GF-D8 (cell line): ENCODE results near the gene IL36B.

ENCODE experiments used
- DNase-seq: peaks from one replicate; lab custom pipeline; 2025; lab: John Stamatoyannopoulos, UW

Gene IL36B

DNA sequence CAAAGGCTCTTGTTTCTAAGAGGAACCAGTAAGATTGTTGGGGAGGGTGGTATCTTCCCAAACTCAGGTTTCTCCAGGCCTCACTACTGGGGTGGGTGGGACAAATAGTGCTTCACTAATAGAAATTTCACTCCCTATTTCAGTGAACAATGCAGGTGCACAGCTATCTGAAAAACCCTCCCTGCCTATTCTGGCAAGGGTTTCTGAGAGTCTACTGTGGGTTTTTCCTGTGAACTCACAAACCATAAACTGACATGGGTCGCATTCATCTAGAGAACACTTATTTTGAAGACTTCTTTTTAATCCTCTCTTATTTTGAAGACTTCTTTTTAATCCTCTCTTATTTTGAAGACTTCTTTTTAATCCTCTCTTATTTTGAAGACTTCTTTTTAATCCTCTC is 43.0 kb downstream of the IL36B start:
- no peak for DNase-seq

DNA sequence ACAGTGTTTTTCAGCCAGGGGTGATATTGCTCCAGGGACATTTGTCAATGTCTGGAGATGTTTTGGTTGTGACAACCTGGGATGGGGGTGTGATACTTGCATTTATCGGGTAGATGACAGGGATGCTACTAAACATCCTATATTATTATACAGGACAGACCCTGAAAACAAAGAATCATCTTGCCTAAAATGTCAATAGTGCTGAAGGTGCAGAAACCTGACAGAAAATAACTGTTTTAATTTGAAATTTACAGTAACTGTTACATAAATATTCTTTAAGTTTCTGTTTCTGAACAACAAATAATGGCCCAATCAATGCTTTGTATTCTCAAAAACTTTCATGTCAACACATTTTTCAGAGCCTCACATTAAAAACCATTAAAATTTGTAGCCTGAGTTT is 45.4 kb downstream of the IL36B start:
- DNase-seq: no peak

DNA sequence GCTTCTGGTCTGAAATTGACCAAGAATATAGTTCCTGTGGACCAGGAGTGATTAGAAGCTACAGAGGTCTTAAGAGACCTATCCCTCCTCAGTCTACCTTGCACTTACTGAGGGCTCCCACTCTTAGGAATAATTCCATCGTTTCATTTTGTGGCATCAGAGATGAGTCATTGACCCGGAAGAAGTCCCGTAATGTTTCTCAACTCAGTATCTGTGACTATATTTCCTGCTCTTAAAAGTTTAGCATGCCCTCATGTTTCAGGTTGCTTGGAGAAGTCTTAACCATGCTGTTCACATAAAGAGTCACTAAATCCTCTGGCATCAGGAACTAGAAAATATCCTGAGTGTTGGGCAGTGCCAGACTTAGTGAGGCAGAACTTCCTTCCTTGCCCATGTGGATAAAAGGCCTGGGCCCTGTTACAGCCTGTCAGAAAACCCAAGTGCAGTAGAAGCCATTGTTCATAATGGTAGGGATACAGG is 47.6 kb downstream of the IL36B start, which contains the start of gene IL36A:
Gene IL36A (plus strand): TSS at position 430 of the 480 bp plus-strand sequence. CDS start 413 bp downstream, outside the sequence.
- DNase-seq: no peak

GRCh38 chr2:113002677-113003076 is 50.0 kb downstream of the IL36B start:
- DNase-seq: no peak

DNA sequence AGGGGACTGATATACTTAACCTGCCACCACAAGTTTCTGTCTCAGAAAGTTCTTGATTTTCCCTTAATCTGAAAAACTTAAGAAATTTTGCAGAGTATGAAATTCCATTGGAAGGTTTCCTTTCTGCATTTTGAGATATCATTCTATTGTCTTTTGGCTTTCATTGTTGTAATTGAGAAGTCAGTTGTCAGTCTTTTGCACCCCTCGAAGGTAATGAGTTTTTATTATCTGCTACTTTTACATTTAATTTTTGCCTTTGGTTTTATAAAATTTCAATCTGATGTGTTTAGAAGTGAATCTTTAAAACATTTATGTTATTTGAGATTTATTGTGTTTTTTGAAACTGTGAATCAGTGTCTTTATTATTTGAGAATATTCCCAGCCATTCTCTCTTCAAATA is 52.2 kb downstream of the IL36B start:
- no peak for DNase-seq

DNA sequence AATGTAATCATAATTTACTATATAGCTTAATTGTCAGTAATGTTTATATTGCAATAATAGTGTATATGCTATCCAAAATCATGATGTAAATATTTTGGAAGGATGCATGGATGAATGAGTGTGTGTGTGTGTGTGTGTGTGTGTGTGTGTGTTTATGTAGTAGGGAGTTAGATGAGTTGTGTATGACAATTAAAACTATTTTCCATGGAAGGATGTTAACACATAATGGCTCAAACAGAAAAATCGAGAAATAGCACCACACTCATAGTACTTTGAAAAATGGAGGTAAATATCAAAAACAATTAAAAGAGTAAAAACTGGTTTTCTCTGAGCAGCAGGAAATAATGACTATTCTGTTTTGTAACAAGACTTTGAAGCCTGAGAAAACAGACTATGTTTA is 55.5 kb downstream of the IL36B start:
- DNase-seq: no peak

DNA sequence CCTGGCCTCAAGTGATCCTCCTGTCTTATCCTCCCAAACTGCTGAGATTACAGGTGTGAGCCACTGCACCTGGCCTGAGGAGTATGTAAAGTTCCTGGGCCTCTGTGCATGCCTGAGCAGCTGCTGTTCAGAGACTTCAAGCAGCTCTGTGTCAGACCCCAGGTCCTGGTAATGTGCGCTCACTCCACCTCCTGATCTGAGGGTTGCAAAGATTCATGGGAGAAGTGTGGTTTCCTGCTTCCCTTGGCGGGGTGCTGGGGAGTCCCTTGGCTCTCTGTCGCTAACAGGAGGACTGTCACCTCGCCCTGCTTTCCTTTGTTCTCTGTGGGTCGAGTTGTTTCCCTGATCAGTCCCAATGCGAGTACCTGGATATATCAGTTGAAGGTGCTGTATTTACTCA is 56.0 kb downstream of the IL36B start:
- DNase-seq: no peak

GRCh38 chr2:112995346-112995920 is 57.2 kb downstream of the IL36B start:
- no peak for DNase-seq

DNA sequence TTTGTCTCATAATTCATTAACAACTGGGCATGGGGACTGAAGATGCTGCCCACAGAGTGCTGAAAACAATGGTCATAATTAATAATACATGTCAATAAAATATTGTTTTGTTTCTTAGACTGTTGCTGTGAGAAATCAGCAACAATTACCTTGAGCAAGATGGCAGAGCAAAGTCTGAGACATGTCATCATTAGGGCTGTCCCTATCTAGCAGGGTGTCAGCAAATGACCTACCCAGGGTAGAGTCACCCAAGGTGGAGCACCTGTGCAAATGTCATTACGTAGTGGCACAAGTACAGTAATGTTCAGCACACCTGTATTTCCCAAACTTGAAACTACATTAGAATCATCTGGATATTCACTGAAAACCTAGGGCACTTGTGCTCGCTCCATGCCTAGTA is 58.0 kb downstream of the IL36B start:
- no peak for DNase-seq

GRCh38 chr2:112993831-112994230 is 58.8 kb downstream of the IL36B start:
- no peak for DNase-seq

- DNase-seq: no peak
Measured at GRCh38 chr2:112989611-112990010, 63.1 kb downstream of the IL36B start.

GRCh38 chr2:112985090-112985489 is 67.6 kb downstream of the IL36B start:
- no peak for DNase-seq

DNA sequence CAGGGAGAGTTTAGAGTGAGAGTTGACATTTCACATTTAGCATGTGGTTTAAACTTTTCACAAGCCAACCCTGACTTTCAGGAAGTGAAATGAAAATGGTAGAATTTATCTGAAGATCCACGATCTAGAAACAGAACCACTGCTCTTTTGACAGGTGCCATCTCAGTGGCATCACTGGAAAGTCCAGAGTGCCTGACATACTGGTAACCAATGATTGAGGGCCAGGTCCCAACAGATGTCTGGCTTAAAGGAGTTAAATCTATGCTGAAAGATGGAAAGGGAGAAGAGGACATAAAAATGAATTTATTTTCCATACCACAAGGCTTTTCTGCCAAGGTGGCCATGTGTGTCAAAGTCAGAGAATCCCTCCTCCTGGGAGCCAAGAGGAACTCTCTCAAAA is 72.1 kb downstream of the IL36B start:
- no peak for DNase-seq

GRCh38 chr2:112979731-112980130 is 72.9 kb downstream of the IL36B start:
- no peak for DNase-seq

DNA sequence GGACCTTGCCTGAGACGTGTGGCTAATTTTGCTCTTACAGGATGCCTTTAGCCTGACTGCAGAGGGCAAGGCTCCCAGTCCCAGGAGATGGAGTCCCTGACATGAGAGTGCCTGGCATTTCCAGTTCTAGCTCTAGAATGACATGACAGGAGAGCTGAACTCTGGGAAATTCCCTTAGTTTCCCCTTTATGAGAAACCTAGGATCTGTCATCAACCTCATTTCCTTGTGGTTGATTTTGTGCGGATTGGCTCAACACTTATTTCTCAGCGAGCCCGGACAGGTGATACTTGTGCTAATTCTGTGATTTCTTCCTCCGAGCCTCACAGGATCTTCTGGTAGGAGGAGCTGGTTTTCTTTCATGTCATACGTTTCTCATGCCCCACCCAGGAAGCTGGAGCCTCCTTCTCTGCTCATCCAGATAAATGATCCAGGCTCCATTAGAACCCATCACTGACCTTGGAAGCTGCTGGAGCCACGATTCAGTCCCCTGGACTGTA is 75.1 kb downstream of the IL36B start, which contains the start of gene IL36G:
Gene IL36G (plus strand): TSS at position 448 of the 498 bp plus-strand sequence. CDS start 633 bp downstream, outside the sequence.
- no peak for DNase-seq
